ENCODE data around the gene GFRA4. TPM values are rescaled to one million over a fixed set of nuclear protein-coding genes. Genes with fewer than 3 reads are reported as not detected.

The GFRA4 gene
- total and polyA plus RNA-seq, 2 donors (not counting 1 experiment from before 2014, with no cell fraction given), result not detected

- Histone ChIP-seq H3K27ac (ENCODE audit: insufficient read depth, low read length) (no peak overlapping the region), H3K9ac (ENCODE audit: insufficient read depth, low read length) (no peak overlapping the region), H3K79me2 (ENCODE audit: control insufficient read depth, insufficient read depth, low read length) (no peaks in the 10 kb centered on the region), H3K27me3 (ENCODE audit: control insufficient read depth, insufficient read depth, low read length) (no peaks in the 10 kb centered on the region), H3K4me3 (replicated peaks in 1 of 4; ENCODE audit: control extremely low read depth in 1 of 4, insufficient read depth in 1 of 4, low read depth in 3 of 4, low read length in 4 of 4) (no peak overlapping the region), H4K20me1 (ENCODE audit: control insufficient read depth, extremely low read depth, insufficient read depth, low read length) (no peaks in the 10 kb centered on the region), H2AFZ (ENCODE audit: low read length) (no peak overlapping the region), H3K4me1 (ENCODE audit: control insufficient read depth, extremely low read depth, insufficient read depth, low read length) (peaks cover 2% of the 10 kb centered on the region), H3K36me3 (ENCODE audit: control insufficient read depth, insufficient read depth, low read length) (no peaks in the 10 kb centered on the region), H3K4me2 (ENCODE audit: extremely low read depth, insufficient read depth, low read length) (no peak overlapping the region), H3K9me3 (ENCODE audit: control insufficient read depth, insufficient read depth, low read depth, low read length) (no peaks in the 10 kb centered on the region)
- DNase-seq (ENCODE audit: low read depth in 2 of 2), result peak in 1 of 2 donors; percentile 12
- TF ChIP-seq, protein P1, sequence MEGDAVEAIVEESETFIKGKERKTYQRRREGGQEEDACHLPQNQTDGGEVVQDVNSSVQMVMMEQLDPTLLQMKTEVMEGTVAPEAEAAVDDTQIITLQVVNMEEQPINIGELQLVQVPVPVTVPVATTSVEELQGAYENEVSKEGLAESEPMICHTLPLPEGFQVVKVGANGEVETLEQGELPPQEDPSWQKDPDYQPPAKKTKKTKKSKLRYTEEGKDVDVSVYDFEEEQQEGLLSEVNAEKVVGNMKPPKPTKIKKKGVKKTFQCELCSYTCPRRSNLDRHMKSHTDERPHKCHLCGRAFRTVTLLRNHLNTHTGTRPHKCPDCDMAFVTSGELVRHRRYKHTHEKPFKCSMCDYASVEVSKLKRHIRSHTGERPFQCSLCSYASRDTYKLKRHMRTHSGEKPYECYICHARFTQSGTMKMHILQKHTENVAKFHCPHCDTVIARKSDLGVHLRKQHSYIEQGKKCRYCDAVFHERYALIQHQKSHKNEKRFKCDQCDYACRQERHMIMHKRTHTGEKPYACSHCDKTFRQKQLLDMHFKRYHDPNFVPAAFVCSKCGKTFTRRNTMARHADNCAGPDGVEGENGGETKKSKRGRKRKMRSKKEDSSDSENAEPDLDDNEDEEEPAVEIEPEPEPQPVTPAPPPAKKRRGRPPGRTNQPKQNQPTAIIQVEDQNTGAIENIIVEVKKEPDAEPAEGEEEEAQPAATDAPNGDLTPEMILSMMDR (conservative IDR thresholded peaks at IDR 0.05 in 1 of 2, IDR thresholded peaks at IDR 0.05 in 1 of 2; ENCODE audit: low read depth in 1 of 2, low read length in 2 of 2), result no peak
- no peak for TF ChIP-seq EZH2 (IDR thresholded peaks at IDR 0.05; ENCODE audit: low read length, missing control alignments)
Measured at GRCh38 chr20:3611901-3612300, 51.3 kb downstream of the GFRA4 start.

Other genes with a start within 250 kb of the GFRA4 start
- gene ATRN, start 192.4 kb downstream of the GFRA4 start, total RNA-seq, result 24.1 and 30.6 TPM in 2 replicates
- 40.9 and 48.8 TPM in 2 replicates for gene ATRN, start 192.4 kb downstream of the GFRA4 start, polyA plus RNA-seq
- 37.2 and 67.9 TPM in 2 replicates for gene ADAM33, start 18.6 kb upstream of the GFRA4 start, total RNA-seq
- gene ADAM33, start 18.6 kb upstream of the GFRA4 start, polyA plus RNA-seq, result 27.9 and 29.4 TPM in 2 replicates
- not detected in 2 replicates for gene SIGLEC1, start 49.2 kb upstream of the GFRA4 start, total RNA-seq
- gene SIGLEC1, start 49.2 kb upstream of the GFRA4 start, polyA plus RNA-seq, result not detected in 2 replicates
- 0.17 and 0.77 TPM in 2 replicates for gene HSPA12B, start 69.3 kb upstream of the GFRA4 start, total RNA-seq
- gene HSPA12B, start 69.3 kb upstream of the GFRA4 start, polyA plus RNA-seq, result 0.02 and 0.08 TPM in 2 replicates
- gene ADISSP, start 104.4 kb upstream of the GFRA4 start, total RNA-seq, result 17.2 and 23.5 TPM in 2 replicates
- 17.0 and 44.3 TPM in 2 replicates for gene ADISSP, start 104.4 kb upstream of the GFRA4 start, polyA plus RNA-seq
- gene SPEF1, start 118.0 kb upstream of the GFRA4 start, total RNA-seq, result under 0.01 and 0.17 TPM in 2 replicates
- 0.06 and 0.07 TPM in 2 replicates for gene SPEF1, start 118.0 kb upstream of the GFRA4 start, polyA plus RNA-seq
- 106 TPM in 2 replicates for gene CENPB, start 123.3 kb upstream of the GFRA4 start, total RNA-seq
- gene CENPB, start 123.3 kb upstream of the GFRA4 start, polyA plus RNA-seq, result 32.6 and 52.7 TPM in 2 replicates
- 49.3 and 62.1 TPM in 2 replicates for gene CDC25B, start 132.9 kb upstream of the GFRA4 start, total RNA-seq
- 38.2 and 86.1 TPM in 2 replicates for gene CDC25B, start 132.9 kb upstream of the GFRA4 start, polyA plus RNA-seq
- 10.0 and 17.8 TPM in 2 replicates for gene AP5S1, start 157.1 kb upstream of the GFRA4 start, total RNA-seq
- gene AP5S1, start 157.1 kb upstream of the GFRA4 start, polyA plus RNA-seq, result 11.8 and 12.2 TPM in 2 replicates
- 12.1 and 15.9 TPM in 2 replicates for gene MAVS, start 183.4 kb upstream of the GFRA4 start, total RNA-seq
- gene MAVS, start 183.4 kb upstream of the GFRA4 start, polyA plus RNA-seq, result 14.4 and 16.4 TPM in 2 replicates
- gene PANK2, start 226.0 kb upstream of the GFRA4 start, total RNA-seq, result 50.8 and 51.7 TPM in 2 replicates
- 32.0 and 33.7 TPM in 2 replicates for gene PANK2, start 226.0 kb upstream of the GFRA4 start, polyA plus RNA-seq

Data from fibroblast of lung (primary cell).